GM12801 (cell line): ENCODE data around the gene VSTM2B.

Experiments
- TF ChIP-seq, protein P1 (sequence below): IDR thresholded peaks from one replicate; pipeline ENCODE4 v1.5.1; 2011; ENCODE audit warnings: control low read depth; ENCODE audit not compliant: insufficient read length; ENCODE audit errors: extremely low read depth

Gene VSTM2B

GRCh38 chr19:29596885-29597525 lies 71.2 kb downstream of the VSTM2B start:
- TF ChIP-seq, protein P1, sequence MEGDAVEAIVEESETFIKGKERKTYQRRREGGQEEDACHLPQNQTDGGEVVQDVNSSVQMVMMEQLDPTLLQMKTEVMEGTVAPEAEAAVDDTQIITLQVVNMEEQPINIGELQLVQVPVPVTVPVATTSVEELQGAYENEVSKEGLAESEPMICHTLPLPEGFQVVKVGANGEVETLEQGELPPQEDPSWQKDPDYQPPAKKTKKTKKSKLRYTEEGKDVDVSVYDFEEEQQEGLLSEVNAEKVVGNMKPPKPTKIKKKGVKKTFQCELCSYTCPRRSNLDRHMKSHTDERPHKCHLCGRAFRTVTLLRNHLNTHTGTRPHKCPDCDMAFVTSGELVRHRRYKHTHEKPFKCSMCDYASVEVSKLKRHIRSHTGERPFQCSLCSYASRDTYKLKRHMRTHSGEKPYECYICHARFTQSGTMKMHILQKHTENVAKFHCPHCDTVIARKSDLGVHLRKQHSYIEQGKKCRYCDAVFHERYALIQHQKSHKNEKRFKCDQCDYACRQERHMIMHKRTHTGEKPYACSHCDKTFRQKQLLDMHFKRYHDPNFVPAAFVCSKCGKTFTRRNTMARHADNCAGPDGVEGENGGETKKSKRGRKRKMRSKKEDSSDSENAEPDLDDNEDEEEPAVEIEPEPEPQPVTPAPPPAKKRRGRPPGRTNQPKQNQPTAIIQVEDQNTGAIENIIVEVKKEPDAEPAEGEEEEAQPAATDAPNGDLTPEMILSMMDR, result no peak

- TF ChIP-seq, protein P1, result no peak
Measured at GRCh38 chr19:29598036-29598435, 72.2 kb downstream of the VSTM2B start.

GRCh38 chr19:29598496-29598895 lies 72.7 kb downstream of the VSTM2B start:
- TF ChIP-seq, protein P1, result no peak

DNA sequence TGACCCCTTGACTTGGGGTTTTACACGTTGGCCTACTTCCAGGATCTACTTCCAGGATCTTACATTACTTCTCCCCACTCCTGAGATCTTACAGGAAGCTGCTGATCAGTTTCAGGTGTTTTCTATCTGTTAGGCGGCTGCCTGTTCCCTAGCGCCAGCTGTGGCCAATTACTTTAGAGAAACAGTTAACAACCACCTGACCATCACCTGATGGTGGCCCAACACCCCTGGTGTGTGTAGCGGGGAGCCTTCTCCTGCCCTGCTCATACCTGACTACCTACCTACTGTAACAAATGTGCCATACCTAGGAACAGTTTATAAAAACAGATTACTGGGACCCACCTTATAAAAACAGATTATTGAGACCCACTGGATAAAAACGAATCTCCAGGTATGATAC lies 77.5 kb downstream of the VSTM2B start:
- TF ChIP-seq, protein P1, result no peak

- TF ChIP-seq, protein P1, result no peak
Measured at GRCh38 chr19:29605653-29606419, 80.0 kb downstream of the VSTM2B start, which contains the start of gene POP4. Gene POP4, plus strand, starts transcription at chr19:29606283. Its CDS starts 36 bp downstream, at chr19:29606319.

DNA sequence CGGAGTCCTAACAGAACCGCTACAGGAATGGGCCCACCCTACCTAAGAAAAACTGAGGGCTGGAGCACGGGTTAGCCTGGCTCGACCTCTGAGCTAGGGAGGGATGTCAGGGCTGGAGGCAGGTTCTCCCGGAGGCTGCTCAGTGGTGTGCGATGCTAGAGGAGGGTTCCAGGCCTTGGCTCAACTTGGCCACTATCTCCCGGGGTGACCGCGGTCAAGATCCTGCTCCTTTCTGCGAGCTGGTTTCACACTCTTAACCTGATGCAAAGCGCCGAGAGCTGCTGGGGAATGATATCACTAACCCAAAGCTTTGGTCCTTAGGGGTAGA lies 80.6 kb downstream of the VSTM2B start:
- TF ChIP-seq, protein P1, result no peak

DNA sequence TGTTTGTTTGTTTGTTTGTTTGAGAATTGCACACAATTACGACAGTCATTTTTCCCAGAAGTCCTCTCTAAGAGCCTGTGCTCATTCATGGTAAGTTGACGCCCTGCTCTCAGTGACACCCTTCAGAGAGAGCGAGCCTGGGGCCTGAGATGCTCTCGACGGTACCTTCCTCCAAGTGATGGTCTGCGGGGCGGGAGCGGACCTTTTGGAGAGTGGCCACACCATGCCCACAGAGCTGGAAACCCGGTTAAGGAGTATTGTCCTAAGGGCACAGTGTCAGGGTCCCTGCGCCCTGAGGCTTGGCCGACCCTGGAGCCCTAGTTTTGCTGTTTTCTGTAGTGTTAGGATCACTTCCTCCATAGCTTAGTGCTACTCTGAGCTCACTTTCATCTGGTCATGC lies 83.8 kb downstream of the VSTM2B start:
- TF ChIP-seq, protein P1, result no peak
